Measurements from ENCODE around the gene DPP10.

DNA sequence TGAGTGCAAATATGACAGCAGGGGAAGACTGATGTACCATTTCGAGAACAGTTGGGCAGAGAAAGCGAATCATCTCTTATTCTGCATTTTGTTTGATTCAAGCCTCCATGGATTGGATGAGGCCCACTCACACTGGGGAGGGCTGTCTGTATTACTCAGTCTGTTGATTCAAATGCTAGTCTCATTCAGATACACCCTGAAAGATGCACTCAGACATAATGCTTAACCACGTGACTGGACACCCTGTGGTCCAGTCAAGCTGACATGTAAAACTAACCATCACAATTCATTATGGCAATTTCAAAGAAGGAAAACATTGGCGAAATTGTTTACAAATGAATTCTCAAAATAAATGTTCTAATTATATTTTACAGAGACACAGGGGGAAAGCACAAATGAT lies 1210.2 kb downstream of the DPP10 start:
- TF ChIP-seq, protein P1, sequence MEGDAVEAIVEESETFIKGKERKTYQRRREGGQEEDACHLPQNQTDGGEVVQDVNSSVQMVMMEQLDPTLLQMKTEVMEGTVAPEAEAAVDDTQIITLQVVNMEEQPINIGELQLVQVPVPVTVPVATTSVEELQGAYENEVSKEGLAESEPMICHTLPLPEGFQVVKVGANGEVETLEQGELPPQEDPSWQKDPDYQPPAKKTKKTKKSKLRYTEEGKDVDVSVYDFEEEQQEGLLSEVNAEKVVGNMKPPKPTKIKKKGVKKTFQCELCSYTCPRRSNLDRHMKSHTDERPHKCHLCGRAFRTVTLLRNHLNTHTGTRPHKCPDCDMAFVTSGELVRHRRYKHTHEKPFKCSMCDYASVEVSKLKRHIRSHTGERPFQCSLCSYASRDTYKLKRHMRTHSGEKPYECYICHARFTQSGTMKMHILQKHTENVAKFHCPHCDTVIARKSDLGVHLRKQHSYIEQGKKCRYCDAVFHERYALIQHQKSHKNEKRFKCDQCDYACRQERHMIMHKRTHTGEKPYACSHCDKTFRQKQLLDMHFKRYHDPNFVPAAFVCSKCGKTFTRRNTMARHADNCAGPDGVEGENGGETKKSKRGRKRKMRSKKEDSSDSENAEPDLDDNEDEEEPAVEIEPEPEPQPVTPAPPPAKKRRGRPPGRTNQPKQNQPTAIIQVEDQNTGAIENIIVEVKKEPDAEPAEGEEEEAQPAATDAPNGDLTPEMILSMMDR (IDR thresholded peaks at IDR 0.05) = no peak
- TF ChIP-seq POLR2AphosphoS5 (IDR thresholded peaks at IDR 0.05) = no peak
- no peak for TF ChIP-seq POLR2A (IDR thresholded peaks at IDR 0.05)
- no peak for TF ChIP-seq EP300 (IDR thresholded peaks at IDR 0.05)

Measured in sigmoid colon (tissue), 4 donors.